C4-2B (cell line): ENCODE results near the gene KRT27.

Experiments used
- H3K27ac ChIP-seq: fragments of 450-650 bp; 2 replicates; pipeline ENCODE4 v1.5.1; 2017
- CTCF ChIP-seq: fragments of 450-650 bp; conservative IDR thresholded peaks from 2 replicates; pipeline ENCODE4 v1.5.1; 2017; ENCODE audit warnings: mild to moderate bottlenecking
- ZFX ChIP-seq: fragments of 450-650 bp; IDR thresholded peaks from 2 replicates; pipeline ENCODE4 v1.6.1; 2017

The KRT27 gene

GRCh38 chr17:40782450-40782849 lies at the start of gene KRT27:
Gene KRT27, minus strand, starts transcription at chr17:40782550. Its CDS starts 57 bp downstream, at chr17:40782493.
- H3K27ac ChIP-seq = no peak within 1 kb of the TSS
- no peak for TF ChIP-seq CTCF
- TF ChIP-seq ZFX = no peak

GRCh38 chr17:40830085-40830776 lies 47.9 kb upstream of the KRT27 start:
- TF ChIP-seq ZFX (no peak), CTCF (no peak)
- no peak overlapping the region for H3K27ac ChIP-seq

- no peak overlapping the region for H3K27ac ChIP-seq
These were observed 46.2 kb upstream of the KRT27 start for GRCh38 chr17:40828454-40829044.

GRCh38 chr17:40827746-40828453 lies 45.5 kb upstream of the KRT27 start:
- H3K27ac ChIP-seq = no peak overlapping the region
- TF ChIP-seq ZFX = no peak
- no peak for TF ChIP-seq CTCF

More at GRCh38 chr17:40828454-40829044, 46.2 kb upstream of the KRT27 start:
- TF ChIP-seq ZFX = no peak
- TF ChIP-seq CTCF = no peak

GRCh38 chr17:40825599-40825998 lies 43.2 kb upstream of the KRT27 start:
- no peak for TF ChIP-seq CTCF
- no peak for TF ChIP-seq ZFX
- no peak overlapping the region for H3K27ac ChIP-seq

GRCh38 chr17:40824015-40824832 lies 41.9 kb upstream of the KRT27 start:
- H3K27ac ChIP-seq = no peak overlapping the region
- TF ChIP-seq ZFX = no peak
- TF ChIP-seq CTCF = no peak
